ENCODE results near the gene CTU2.

- TF ChIP-seq, protein P1, sequence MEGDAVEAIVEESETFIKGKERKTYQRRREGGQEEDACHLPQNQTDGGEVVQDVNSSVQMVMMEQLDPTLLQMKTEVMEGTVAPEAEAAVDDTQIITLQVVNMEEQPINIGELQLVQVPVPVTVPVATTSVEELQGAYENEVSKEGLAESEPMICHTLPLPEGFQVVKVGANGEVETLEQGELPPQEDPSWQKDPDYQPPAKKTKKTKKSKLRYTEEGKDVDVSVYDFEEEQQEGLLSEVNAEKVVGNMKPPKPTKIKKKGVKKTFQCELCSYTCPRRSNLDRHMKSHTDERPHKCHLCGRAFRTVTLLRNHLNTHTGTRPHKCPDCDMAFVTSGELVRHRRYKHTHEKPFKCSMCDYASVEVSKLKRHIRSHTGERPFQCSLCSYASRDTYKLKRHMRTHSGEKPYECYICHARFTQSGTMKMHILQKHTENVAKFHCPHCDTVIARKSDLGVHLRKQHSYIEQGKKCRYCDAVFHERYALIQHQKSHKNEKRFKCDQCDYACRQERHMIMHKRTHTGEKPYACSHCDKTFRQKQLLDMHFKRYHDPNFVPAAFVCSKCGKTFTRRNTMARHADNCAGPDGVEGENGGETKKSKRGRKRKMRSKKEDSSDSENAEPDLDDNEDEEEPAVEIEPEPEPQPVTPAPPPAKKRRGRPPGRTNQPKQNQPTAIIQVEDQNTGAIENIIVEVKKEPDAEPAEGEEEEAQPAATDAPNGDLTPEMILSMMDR (IDR thresholded peaks at IDR 0.05; ENCODE audit: poor library complexity), result no peak
- no peak for TF ChIP-seq EZH2 (IDR thresholded peaks at IDR 0.05; ENCODE audit: borderline replicate concordance)
- no peak for TF ChIP-seq EZH2phosphoT487 (IDR thresholded peaks at IDR 0.05; ENCODE audit: low read depth, severe bottlenecking, unreplicated experiment)
Measured at GRCh38 chr16:88700322-88700635, 6.0 kb upstream of the CTU2 start.

All from hepatocyte (in vitro differentiated cells).